Measurements from ENCODE around the gene PCSK5. TPM values are rescaled to one million over a fixed set of nuclear protein-coding genes. Genes with fewer than 3 reads are reported as not detected.
"Not testable (repeated sequence)": the region's sequence is repeated elsewhere in the genome, so short reads cannot be mapped to it uniquely, and the experiment has no call there.

PCSK5 gene
- total RNA-seq, 4 donors from 2014 or later, result 37.7 to 53.4 (median 43.1) TPM

- TF ChIP-seq CTCF (IDR thresholded peaks at IDR 0.05), result no peak
- DNase-seq (ENCODE audit: low spot score) (no peak), ATAC-seq (ENCODE audit: low FRiP score) (no peak)
Observed at GRCh38 chr9:75852746-75853145, 37.7 kb upstream of the PCSK5 start.

GRCh38 chr9:75855509-75855908 lies 35.0 kb upstream of the PCSK5 start:
- ATAC-seq (ENCODE audit: low FRiP score), result no peak
- TF ChIP-seq CTCF (IDR thresholded peaks at IDR 0.05), result no peak
- DNase-seq (ENCODE audit: low spot score), result no peak

DNA sequence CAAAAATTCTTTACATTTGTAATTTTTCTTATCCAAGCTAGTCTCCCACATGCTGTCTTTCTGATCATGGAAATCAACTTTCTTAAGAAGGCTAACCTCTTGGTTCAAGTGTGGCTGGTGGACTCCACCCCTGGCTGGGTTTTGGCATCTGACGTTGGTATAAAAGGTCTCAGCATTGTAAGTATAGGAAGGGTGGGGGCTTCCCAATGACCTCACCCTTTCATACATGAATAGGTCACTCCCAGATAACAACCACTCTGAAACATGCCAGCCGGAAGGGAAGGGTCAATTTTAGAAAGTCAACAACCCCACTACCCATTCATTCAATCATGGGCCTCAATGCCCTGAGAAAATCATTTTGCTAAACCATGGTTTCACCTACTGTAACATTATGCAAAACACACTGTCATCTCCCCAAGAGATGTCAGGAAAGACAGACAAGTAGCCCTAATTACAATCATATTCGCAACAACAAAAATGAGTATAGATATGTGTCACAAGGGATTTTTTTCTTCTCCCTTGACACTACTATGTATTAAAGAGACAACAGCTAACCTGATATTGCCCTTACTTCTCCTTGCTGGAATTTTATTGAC lies 31.9 kb upstream of the PCSK5 start:
- no peak for TF ChIP-seq CTCF (IDR thresholded peaks at IDR 0.05)
- DNase-seq (ENCODE audit: low spot score), result no peak
- ATAC-seq (ENCODE audit: low FRiP score), result no peak

- DNase-seq (ENCODE audit: low spot score), result no peak
- ATAC-seq (ENCODE audit: low FRiP score), result no peak
- no peak for TF ChIP-seq CTCF (IDR thresholded peaks at IDR 0.05)
Observed at GRCh38 chr9:75864266-75864665, 26.2 kb upstream of the PCSK5 start.

GRCh38 chr9:75866273-75866871 lies 24.1 kb upstream of the PCSK5 start:
- ATAC-seq (ENCODE audit: low FRiP score) (no peak), DNase-seq (ENCODE audit: low spot score) (peak; percentile 34)
- TF ChIP-seq CTCF (IDR thresholded peaks at IDR 0.05), result peak in 1 of 3 donors; percentile 25

DNA sequence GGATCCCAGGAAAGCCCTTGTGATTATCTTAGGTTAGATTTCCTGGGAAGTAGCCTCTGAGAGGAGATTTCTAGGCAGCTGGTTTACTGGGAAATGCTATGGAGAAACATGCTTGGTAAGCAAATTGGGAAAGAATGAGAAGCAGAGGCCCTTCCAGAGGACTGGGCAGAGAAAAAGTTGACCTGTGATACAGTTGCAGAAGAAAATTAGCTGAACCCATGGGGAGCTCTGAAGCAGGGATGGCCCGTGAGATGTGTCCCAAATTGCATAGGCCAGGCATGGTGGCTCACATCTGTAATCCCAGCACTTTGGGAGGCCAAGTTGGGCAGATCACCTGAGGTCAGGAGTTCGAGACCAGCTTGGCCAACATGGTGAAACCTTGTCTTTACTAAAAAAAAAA lies 21.9 kb upstream of the PCSK5 start:
- ATAC-seq (ENCODE audit: low FRiP score); DNase-seq (ENCODE audit: low spot score): not testable (repeated sequence)

DNA sequence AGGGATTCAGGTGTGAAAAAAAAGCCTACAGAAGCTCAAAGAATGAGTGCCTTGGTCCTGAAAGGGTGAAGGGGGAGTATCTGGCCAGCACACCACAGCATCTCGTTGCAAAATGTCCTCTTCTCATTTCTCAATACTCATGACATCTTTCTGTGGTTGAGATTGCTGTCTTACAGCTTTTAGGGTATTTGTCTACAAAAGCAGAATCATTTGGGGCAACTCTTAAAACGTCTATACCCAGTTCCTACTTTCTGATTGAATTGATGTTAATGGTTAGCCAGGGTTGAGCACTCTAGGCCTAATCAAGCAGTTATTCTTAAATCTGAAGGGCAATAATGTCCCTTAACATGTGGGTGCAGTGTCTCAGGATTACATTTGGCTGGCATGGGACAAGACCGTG lies 21.2 kb upstream of the PCSK5 start:
- ATAC-seq (ENCODE audit: low FRiP score), result no peak
- DNase-seq (ENCODE audit: low spot score), result no peak
- no peak for TF ChIP-seq CTCF (IDR thresholded peaks at IDR 0.05)

Measured in omental fat pad (tissue), 4 donors.